HCT116 (cell line): ENCODE data around the gene KLF16. TPM values are rescaled to one million over a fixed set of nuclear protein-coding genes. Genes with fewer than 3 reads are reported as not detected.

Experiments used
- ATAC-seq: fragments of 200-7000 bp; cut with Tn5 transposase; 2 replicates; pipeline ENCODE4 v1.9.1; 2020; ENCODE audit warnings: mild to moderate bottlenecking, moderate library complexity
- BruUV-seq: library from RNA; stranded (reverse); fragments of 400-500 nt; replicated peaks from 2 replicates; lab custom pipeline; 2021; lab: Mats Ljungman, UMichigan
- CTCF ChIA-PET: fragments of 300-600 bp; sonication (Branson Sonifier 250); formaldehyde crosslinking; loops from one replicate; lab custom pipeline; 2021; ENCODE audit warnings: antibody characterized with exemption; lab: Charles Lee
- POLR2A ChIA-PET: fragments of 300-600, 350-600 bp; sonication (Branson Sonifier 250); formaldehyde crosslinking; loops from one replicate; lab custom pipeline; 2021; ENCODE audit warnings: antibody characterized with exemption; lab: Charles Lee
- RAD21 ChIA-PET, 2 experiments: fragments of 300-600 bp; sonication (Branson Sonifier 250); formaldehyde crosslinking; loops; one replicate each; lab custom pipeline; 2023; ENCODE audit warnings: low total read pairs in 2 of 2; ENCODE audit not compliant: uncharacterized antibody in 2 of 2, unreplicated experiment in 2 of 2, low non-redundant PET in 1 of 2; lab: Charles Lee
- DNase-seq: peaks from one replicate; pipeline ENCODE4 v3.0.0-alpha.2; 2010; ENCODE audit warnings: low read depth, low spot score
- H2AFZ ChIP-seq: fragments of 200-600 bp; shearing (Covaris generic), sonication (generic); 2 replicates; pipeline ENCODE4 v1.6.1; 2017; ENCODE audit warnings: low read depth, mixed run types, mixed read lengths, antibody characterized with exemption, low read length; ENCODE audit not compliant: poor library complexity, severe bottlenecking
- H3K27ac ChIP-seq: 2 replicates; pipeline ENCODE4 v1.5.1; 2012; ENCODE audit warnings: low read depth, low read length
- H3K27me3 ChIP-seq: fragments of 200-600 bp; sonication (generic); 2 replicates; pipeline ENCODE4 v1.6.1; 2016; ENCODE audit warnings: mixed run types, low read length, mixed read lengths; ENCODE audit not compliant: insufficient read depth
- H3K36me3 ChIP-seq, 2 experiments: fragments of 200-500 bp in 1 of 2; fragments of 200-600 bp in 1 of 2; sonication (Bioruptor generic) in 1 of 2; sonication (generic) in 1 of 2; 2 replicates each; pipeline versions ENCODE4 v1.5.1 to v1.6.1; 2014 to 2016; ENCODE audit warnings: low read length in 2 of 2, inconsistent platforms in 1 of 2, mixed read lengths in 1 of 2, mixed run types in 1 of 2; ENCODE audit not compliant: insufficient read depth in 2 of 2, control insufficient read depth in 1 of 2
- H3K4me1 ChIP-seq, 2 experiments: fragments of 200-600 bp in 1 of 2; sonication (generic) in 1 of 2; 2 replicates each; pipeline versions ENCODE4 v1.5.1 to v1.6.1; 2012 to 2017; ENCODE audit warnings: low read length in 2 of 2, inconsistent platforms in 1 of 2, mild to moderate bottlenecking in 1 of 2, mixed read lengths in 1 of 2, mixed run types in 1 of 2, moderate library complexity in 1 of 2; ENCODE audit not compliant: insufficient read depth in 2 of 2, control insufficient read depth in 1 of 2
- H3K4me2 ChIP-seq: fragments of 200-600 bp; sonication (generic); 2 replicates; pipeline ENCODE4 v1.6.1; 2017; ENCODE audit warnings: mixed run types, low read length, mixed read lengths
- H3K4me3 ChIP-seq, 2 experiments: fragments of 200-600 bp in 1 of 2; sonication (generic) in 1 of 2; replicated peaks in 1 of 2; 2 replicates each; pipeline ENCODE4 v1.5.1; 2011 to 2016; ENCODE audit warnings: low read length in 2 of 2, control low read depth in 1 of 2, low read depth in 1 of 2, mild to moderate bottlenecking in 1 of 2, mixed read lengths in 1 of 2, mixed run types in 1 of 2
- H3K79me2 ChIP-seq: fragments of 200-600 bp; sonication (generic); 2 replicates; pipeline ENCODE4 v1.6.1; 2017; ENCODE audit warnings: mild to moderate bottlenecking, mixed run types, low read length, moderate library complexity, mixed read lengths; ENCODE audit not compliant: insufficient read depth
- H3K9ac ChIP-seq: fragments of 200-600 bp; sonication (generic); 2 replicates; pipeline ENCODE4 v1.6.1; 2016; ENCODE audit warnings: low read length, mixed read lengths
- H3K9me2 ChIP-seq: fragments of 200-600 bp; sonication (generic), shearing (Covaris generic); 2 replicates; pipeline ENCODE4 v1.6.1; 2017; ENCODE audit warnings: mixed run types, mild to moderate bottlenecking, moderate library complexity; ENCODE audit not compliant: insufficient read depth
- H3K9me3 ChIP-seq, 2 experiments: fragments of 200-500 bp in 1 of 2; fragments of 200-600 bp in 1 of 2; sonication (Bioruptor generic) in 1 of 2; sonication (generic) in 1 of 2; 2 replicates each; pipeline ENCODE4 v1.6.1; 2014 to 2017; ENCODE audit warnings: low read length in 2 of 2, mixed read lengths in 2 of 2, inconsistent platforms in 1 of 2, low read depth in 1 of 2, mild to moderate bottlenecking in 1 of 2, mixed run types in 1 of 2, moderate library complexity in 1 of 2; ENCODE audit not compliant: control insufficient read depth in 1 of 2, insufficient read depth in 1 of 2
- H4K20me1 ChIP-seq: fragments of 200-600 bp; sonication (generic), shearing (Covaris generic); 2 replicates; pipeline ENCODE4 v1.6.1; 2017; ENCODE audit warnings: mixed run types, mild to moderate bottlenecking, moderate library complexity; ENCODE audit not compliant: insufficient read depth
- CBX3 ChIP-seq: IDR thresholded peaks from 2 replicates; pipeline ENCODE4 v1.6.1; 2012; ENCODE audit warnings: low read depth
- CEBPB ChIP-seq: IDR thresholded peaks from 2 replicates; pipeline ENCODE4 v1.6.1; 2012; ENCODE audit warnings: low read depth
- EGR1 ChIP-seq: IDR thresholded peaks from 2 replicates; pipeline ENCODE4 v1.6.1; 2012; ENCODE audit warnings: low read depth
- ELF1 ChIP-seq: IDR thresholded peaks from 2 replicates; pipeline ENCODE4 v1.6.1; 2012; ENCODE audit warnings: low read depth, borderline replicate concordance
- EZH2 ChIP-seq: fragments of 200-600 bp; sonication (generic); IDR thresholded peaks from 2 replicates; pipeline ENCODE4 v1.6.1; 2017; ENCODE audit warnings: antibody characterized with exemption, mixed run types
- EZH2phosphoT487 ChIP-seq: fragments of 200-600 bp; IDR thresholded peaks from 2 replicates; pipeline ENCODE4 v1.6.1; 2018; ENCODE audit warnings: antibody characterized with exemption, borderline replicate concordance
- FOSL1 ChIP-seq: IDR thresholded peaks from 2 replicates; pipeline ENCODE4 v1.6.1; 2012; ENCODE audit warnings: low read depth
- POLR2A ChIP-seq: IDR thresholded peaks from 2 replicates; pipeline ENCODE4 v1.7.0; 2011; ENCODE audit warnings: borderline replicate concordance; ENCODE audit not compliant: insufficient read depth, insufficient read length; ENCODE audit errors: extremely low read depth
- POLR2AphosphoS5 ChIP-seq: IDR thresholded peaks from 2 replicates; pipeline ENCODE4 v1.6.1; 2011; ENCODE audit warnings: mild to moderate bottlenecking, low read depth, low read length, moderate library complexity
- RAD21 ChIP-seq: IDR thresholded peaks from 2 replicates; pipeline ENCODE4 v1.6.1; 2012; ENCODE audit warnings: low read depth, mild to moderate bottlenecking
- SIN3A ChIP-seq: IDR thresholded peaks from 2 replicates; pipeline ENCODE4 v1.6.1; 2012; ENCODE audit warnings: low read depth
- SP1 ChIP-seq: IDR thresholded peaks from 2 replicates; pipeline ENCODE4 v1.6.1; 2012; ENCODE audit warnings: low read depth
- SRF ChIP-seq: IDR thresholded peaks from 2 replicates; pipeline ENCODE4 v1.6.1; 2012; ENCODE audit warnings: low read depth
- TCF7L2 ChIP-seq: IDR thresholded peaks from 2 replicates; pipeline ENCODE4 v1.7.0; 2011; ENCODE audit warnings: borderline replicate concordance, inconsistent platforms; ENCODE audit not compliant: insufficient read depth, insufficient read length; ENCODE audit errors: extremely low read depth
- YY1 ChIP-seq: IDR thresholded peaks from 2 replicates; pipeline ENCODE4 v1.6.1; 2011; ENCODE audit warnings: low read length, low read depth, moderate library complexity, mild to moderate bottlenecking; ENCODE audit not compliant: insufficient replicate concordance; ENCODE audit errors: extremely low read depth
- ZNF274 ChIP-seq: fragments of 200-500 bp; sonication (Bioruptor generic); IDR thresholded peaks from 2 replicates; pipeline ENCODE4 v1.6.1; 2014; ENCODE audit warnings: mild to moderate bottlenecking, low read depth, low read length, inconsistent platforms
- intact Hi-C: fragments of 100-400 bp; cut with micrococcal nuclease; formaldehyde crosslinking; loops from 2 replicates; pipeline ENCODE4 v1.10.0; 2022
- total RNA-seq: library from RNA; stranded (reverse); gene quantifications from one replicate; pipeline ENCODE4 v1.2.1, GENCODE V29; 2021; ENCODE audit not compliant: unreplicated experiment
- TF ChIP-seq, protein P1 (sequence below): IDR thresholded peaks from 2 replicates; pipeline ENCODE4 v1.6.1; 2012
- TF ChIP-seq, protein P2 (sequence below): IDR thresholded peaks from 2 replicates; pipeline ENCODE4 v1.6.1; 2012

KLF16 gene
- total RNA-seq, 1 experiment from 2014 or later: 64.3 TPM

DNA sequence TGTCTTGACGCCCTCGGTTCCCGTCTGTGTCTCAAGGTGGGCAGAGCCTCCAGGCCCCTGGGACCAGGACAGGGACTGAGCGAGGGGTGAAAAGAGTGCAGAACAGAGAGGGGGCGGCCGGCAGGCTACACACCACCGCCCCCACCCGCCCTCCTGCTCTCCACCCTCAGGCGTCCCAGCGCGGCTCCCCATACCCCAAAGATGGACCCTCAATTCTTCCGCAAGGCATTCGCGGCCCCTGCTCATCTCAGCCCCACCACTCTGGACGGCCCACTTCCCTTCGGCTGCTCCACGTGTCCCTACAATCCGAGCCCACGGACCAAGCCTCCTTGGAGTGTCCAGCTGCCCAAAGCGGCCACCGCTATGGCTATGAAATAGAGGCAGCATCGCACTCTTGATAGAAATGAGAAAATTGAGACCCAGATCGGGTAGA lies 1.8 kb downstream of the KLF16 start:
- intact Hi-C loops: no loop called here
- 0 out of 4 replicates have a peak, but pooled peaks cover 0 to 4% of the 10 kb centered on the region in 2 experiments for H3K36me3 ChIP-seq
- no peaks in the 10 kb centered on the region for H3K27me3 ChIP-seq
- H3K4me3 ChIP-seq: peak overlapping the region; percentile 91 to 94
- H4K20me1 ChIP-seq: no peaks in the 10 kb centered on the region; the same call in 1 of the 2 replicates
- no TSS peak for BruUV-seq
- RAD21 ChIA-PET: no interaction called here
- H3K79me2 ChIP-seq: peaks cover 60% of the 10 kb centered on the region
- TF ChIP-seq, protein P1, sequence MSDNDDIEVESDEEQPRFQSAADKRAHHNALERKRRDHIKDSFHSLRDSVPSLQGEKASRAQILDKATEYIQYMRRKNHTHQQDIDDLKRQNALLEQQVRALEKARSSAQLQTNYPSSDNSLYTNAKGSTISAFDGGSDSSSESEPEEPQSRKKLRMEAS: no peak
- no peak for TF ChIP-seq SIN3A
- no peak for TF ChIP-seq ZNF274
- no peak for TF ChIP-seq TCF7L2
- TF ChIP-seq RAD21: no peak
- no peak for TF ChIP-seq EZH2
- peak overlapping the region; percentile 91 for H3K4me2 ChIP-seq
- H3K9ac ChIP-seq: peak overlapping the region; percentile 97
- no peaks in the 10 kb centered on the region for H3K9me3 ChIP-seq
- no peak for ATAC-seq
- H3K4me1 ChIP-seq: peaks cover 52 to 70% of the 10 kb centered on the region in 2 experiments
- no peaks in the 10 kb centered on the region for H3K9me2 ChIP-seq
- POLR2A ChIA-PET: no interaction called here
- H3K27ac ChIP-seq: peak overlapping the region; percentile 99
- no peak overlapping the region for H2AFZ ChIP-seq
- DNase-seq: no peak
- CTCF ChIA-PET: interaction anchor here (0.6 kb wide), 1 partner anchor 8 kb away, joined by 3 read pairs; no protein-coding TSS in a partner anchor

DNA sequence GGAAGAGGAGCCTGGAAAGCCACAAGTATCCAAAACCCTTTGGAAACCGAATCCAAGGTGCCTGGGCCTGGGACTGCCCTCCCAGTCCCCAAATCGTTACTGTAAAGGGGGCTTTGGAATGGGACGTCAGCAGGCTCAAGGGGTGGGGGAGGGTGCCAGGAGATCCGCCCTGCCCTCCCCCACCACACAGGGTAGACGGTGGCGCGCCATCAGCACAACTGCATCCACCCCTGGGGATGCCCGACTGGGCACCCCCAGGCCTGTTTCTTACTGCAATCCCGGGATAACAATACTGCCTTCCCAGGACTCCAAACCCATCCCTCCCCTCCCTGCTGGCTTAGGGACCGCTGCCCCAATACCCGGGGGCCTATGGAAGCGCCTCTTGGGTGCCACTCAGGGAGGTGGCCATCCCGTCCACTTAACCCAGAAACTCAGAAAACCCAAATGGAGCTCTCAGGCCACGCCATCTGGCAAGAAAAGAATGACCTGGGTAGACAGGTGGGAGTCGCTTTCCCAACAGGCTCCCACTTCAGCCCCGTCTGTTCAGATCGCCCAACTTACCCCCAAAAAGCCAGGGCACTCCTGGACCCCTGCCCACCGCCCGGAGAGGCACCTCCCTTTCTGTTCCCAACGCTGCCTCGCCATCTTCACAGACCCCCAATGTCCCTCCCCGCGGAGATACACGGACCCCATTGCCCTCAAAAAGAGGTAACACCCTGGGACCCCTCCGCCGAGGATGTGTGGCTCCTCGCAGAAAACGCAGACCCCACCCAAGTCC lies 2.4 kb downstream of the KLF16 start:
- Histone ChIP-seq H3K27ac (peak overlapping the region; percentile 99), H3K36me3 (0 out of 4 replicates have a peak, but pooled peaks cover 0 to 4% of the 10 kb centered on the region in 2 experiments), H3K79me2 (peaks cover 66% of the 10 kb centered on the region), H3K9me3 (no peaks in the 10 kb centered on the region), H2AFZ (no peak overlapping the region), H3K9ac (peak overlapping the region; percentile 97), H3K9me2 (no peaks in the 10 kb centered on the region), H4K20me1 (no peaks in the 10 kb centered on the region; the same call in 1 of the 2 replicates), H3K4me3 (peak overlapping the region; percentile 91 to 94), H3K4me1 (peaks cover 58 to 76% of the 10 kb centered on the region in 2 experiments), H3K27me3 (no peaks in the 10 kb centered on the region), H3K4me2 (peak overlapping the region; percentile 91)
- POLR2A ChIA-PET: no interaction called here
- DNase-seq (no peak), ATAC-seq (no peak)
- CTCF ChIA-PET: interaction anchor here (0.6 kb wide), 1 partner anchor 8 kb away, joined by 3 read pairs; no protein-coding TSS in a partner anchor
- RAD21 ChIA-PET: no interaction called here
- intact Hi-C loops: no loop called here
- BruUV-seq: no TSS peak
- no peak for TF ChIP-seq EGR1
- TF ChIP-seq POLR2A: no peak
- TF ChIP-seq ZNF274: no peak
- no peak for TF ChIP-seq TCF7L2
- no peak for TF ChIP-seq SP1
- TF ChIP-seq, protein P1: no peak
- no peak for TF ChIP-seq YY1
- TF ChIP-seq CBX3: no peak
- no peak for TF ChIP-seq ELF1
- TF ChIP-seq CEBPB: no peak
- TF ChIP-seq, protein P2, sequence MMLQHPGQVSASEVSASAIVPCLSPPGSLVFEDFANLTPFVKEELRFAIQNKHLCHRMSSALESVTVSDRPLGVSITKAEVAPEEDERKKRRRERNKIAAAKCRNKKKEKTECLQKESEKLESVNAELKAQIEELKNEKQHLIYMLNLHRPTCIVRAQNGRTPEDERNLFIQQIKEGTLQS: no peak
- no peak for TF ChIP-seq SIN3A
- no peak for TF ChIP-seq POLR2AphosphoS5
- no peak for TF ChIP-seq FOSL1
- TF ChIP-seq SRF: no peak
- TF ChIP-seq RAD21: no peak
- no peak for TF ChIP-seq EZH2phosphoT487
